Endodermal cell (in vitro differentiated cells): Measurements from ENCODE around the gene NOXA1. TPM values are rescaled to one million over a fixed set of nuclear protein-coding genes. Genes with fewer than 3 reads are reported as not detected.

Experiments
- DNase-seq: peaks from one replicate; pipeline ENCODE4 v3.0.0-alpha.2; 2017
- H3K27ac ChIP-seq: 2 replicates; pipeline ENCODE4 v1.5.1; 2013; ENCODE audit warnings: mild to moderate bottlenecking, low read depth, low read length, moderate library complexity
- H3K27me3 ChIP-seq: 2 replicates; pipeline ENCODE4 v1.6.1; 2013; ENCODE audit warnings: mild to moderate bottlenecking, low read length, moderate library complexity; ENCODE audit not compliant: insufficient read depth, control insufficient read depth, poor library complexity, severe bottlenecking
- H3K36me3 ChIP-seq: 2 replicates; pipeline ENCODE4 v1.7.0; 2013; ENCODE audit warnings: mild to moderate bottlenecking, low read length, moderate library complexity; ENCODE audit not compliant: control insufficient read depth, insufficient read depth
- H3K4me1 ChIP-seq: one replicate; pipeline ENCODE4 v1.7.0; 2013; ENCODE audit warnings: low read length; ENCODE audit not compliant: control insufficient read depth, insufficient read depth
- H3K4me3 ChIP-seq: 2 replicates; pipeline ENCODE4 v1.5.1; 2013; ENCODE audit warnings: mild to moderate bottlenecking, low read length, moderate library complexity
- H3K9ac ChIP-seq: 2 replicates; pipeline ENCODE4 v1.6.1; 2013; ENCODE audit warnings: mild to moderate bottlenecking, low read length, moderate library complexity; ENCODE audit not compliant: poor library complexity, severe bottlenecking; ENCODE audit errors: extremely low read depth
- H3K9me3 ChIP-seq: 2 replicates; pipeline ENCODE4 v1.6.1; 2013; ENCODE audit warnings: mild to moderate bottlenecking, low read length, moderate library complexity; ENCODE audit not compliant: control insufficient read depth
- H3K27ac Mint-ChIP-seq: 2 replicates; pipeline ENCODE4 v1.8.0; 2020; ENCODE audit warnings: mixed read lengths
- H3K27me3 Mint-ChIP-seq: 2 replicates; pipeline ENCODE4 v1.8.0; 2021; ENCODE audit warnings: mild to moderate bottlenecking, mixed read lengths; ENCODE audit not compliant: insufficient read depth
- H3K36me3 Mint-ChIP-seq: 2 replicates; pipeline ENCODE4 v1.8.0; 2020; ENCODE audit warnings: low read depth, mixed read lengths
- H3K4me1 Mint-ChIP-seq: 2 replicates; pipeline ENCODE4 v1.8.0; 2020; ENCODE audit warnings: mixed read lengths
- H3K4me3 Mint-ChIP-seq: 2 replicates; pipeline ENCODE4 v1.8.0; 2020; ENCODE audit warnings: mild to moderate bottlenecking, moderate library complexity, mixed read lengths
- H3K9me3 Mint-ChIP-seq: 2 replicates; pipeline ENCODE4 v1.8.0; 2020; ENCODE audit warnings: mild to moderate bottlenecking, mixed read lengths
- WGBS, 2 experiments: methylation state at CpG; one replicate each; pipeline versions ENCODE4 v1.1.5 to v1.1.7; 2013; ENCODE audit warnings: missing lambda C conversion rate in 2 of 2, mixed read lengths in 1 of 2; ENCODE audit not compliant: insufficient coverage in 1 of 2, insufficient read length in 1 of 2; 5-methylcytosine and 5-hydroxymethylcytosine counted together
- total RNA-seq, 2 donors: library from RNA; stranded (reverse); fragmentation: NEBNext Ultra II Directional in 1 of 2; extraction: Animal tissue kit (Norgen Biotek cat#: 25700) in 1 of 2; gene quantifications; 2 replicates in 1 of 2; 3 replicates in 1 of 2; pipeline ENCODE4 v1.2.1, GENCODE V29; 2021
- TF ChIP-seq, protein P1 (sequence below): fragments of 200-600 bp; sonication (generic); conservative IDR thresholded peaks from 2 replicates; pipeline ENCODE4 v1.5.0; 2021; ENCODE audit warnings: antibody characterized with exemption, mild to moderate bottlenecking

The NOXA1 gene
- total RNA-seq, 2 donors from 2014 or later = 5.0 to 5.9 TPM

DNA sequence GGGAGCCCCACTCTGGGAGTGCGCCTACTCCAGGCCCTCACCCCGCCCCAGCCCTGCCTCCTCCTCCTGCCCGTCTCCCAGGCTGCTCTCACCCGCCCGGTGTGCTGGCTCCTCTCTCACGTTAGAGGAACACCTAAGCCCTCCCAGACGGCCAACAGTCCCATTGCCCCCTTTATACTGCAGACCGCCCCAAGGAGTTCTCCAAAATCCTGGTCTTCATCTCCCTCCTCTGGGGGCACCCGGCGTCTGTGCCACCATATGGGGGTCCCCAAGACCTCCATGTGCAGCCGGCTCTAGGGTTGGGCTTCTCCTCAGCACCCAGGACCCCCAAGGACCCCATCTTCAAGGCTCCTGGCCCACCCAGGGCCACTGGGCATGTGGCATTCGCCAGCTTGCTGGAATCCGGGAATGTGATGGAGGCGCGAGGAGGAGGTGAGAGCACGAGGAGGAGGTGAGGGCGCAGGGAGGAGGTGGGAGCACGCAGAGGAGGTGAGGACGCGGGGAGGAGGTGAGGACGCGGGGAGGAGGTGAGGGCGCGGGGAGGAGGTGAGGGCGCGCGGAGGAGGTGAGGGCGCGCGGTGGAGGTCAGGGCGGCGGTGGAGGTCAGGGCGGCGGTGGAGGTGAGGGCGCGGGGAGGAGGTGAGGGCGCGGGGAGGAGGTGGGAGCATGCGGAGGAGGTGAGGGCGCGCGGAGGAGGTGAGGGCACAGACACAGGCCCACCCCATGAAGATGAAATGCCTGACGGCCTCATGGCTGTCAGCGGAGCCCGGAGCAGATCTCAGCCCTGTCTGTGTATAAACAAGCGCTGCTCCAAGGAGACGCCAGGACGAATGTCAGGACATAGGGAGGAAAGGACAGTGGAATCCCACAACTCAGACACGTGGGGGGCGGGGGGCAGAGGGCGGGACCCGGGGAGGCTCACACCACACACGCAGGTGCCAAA, 41.4 kb upstream of the NOXA1 start:
- peak; percentile 52 for DNase-seq
- no peak overlapping the region for H3K27ac Mint-ChIP-seq
- Histone ChIP-seq H3K4me3 (no peak overlapping the region), H3K4me1 (peaks cover 4% of the 10 kb centered on the region), H3K27me3 (no peaks in the 10 kb centered on the region), H3K9ac (no peak overlapping the region), H3K36me3 (no peaks in the 10 kb centered on the region), H3K27ac (no peak overlapping the region), H3K9me3 (no peaks in the 10 kb centered on the region)
- TF ChIP-seq, protein P1, sequence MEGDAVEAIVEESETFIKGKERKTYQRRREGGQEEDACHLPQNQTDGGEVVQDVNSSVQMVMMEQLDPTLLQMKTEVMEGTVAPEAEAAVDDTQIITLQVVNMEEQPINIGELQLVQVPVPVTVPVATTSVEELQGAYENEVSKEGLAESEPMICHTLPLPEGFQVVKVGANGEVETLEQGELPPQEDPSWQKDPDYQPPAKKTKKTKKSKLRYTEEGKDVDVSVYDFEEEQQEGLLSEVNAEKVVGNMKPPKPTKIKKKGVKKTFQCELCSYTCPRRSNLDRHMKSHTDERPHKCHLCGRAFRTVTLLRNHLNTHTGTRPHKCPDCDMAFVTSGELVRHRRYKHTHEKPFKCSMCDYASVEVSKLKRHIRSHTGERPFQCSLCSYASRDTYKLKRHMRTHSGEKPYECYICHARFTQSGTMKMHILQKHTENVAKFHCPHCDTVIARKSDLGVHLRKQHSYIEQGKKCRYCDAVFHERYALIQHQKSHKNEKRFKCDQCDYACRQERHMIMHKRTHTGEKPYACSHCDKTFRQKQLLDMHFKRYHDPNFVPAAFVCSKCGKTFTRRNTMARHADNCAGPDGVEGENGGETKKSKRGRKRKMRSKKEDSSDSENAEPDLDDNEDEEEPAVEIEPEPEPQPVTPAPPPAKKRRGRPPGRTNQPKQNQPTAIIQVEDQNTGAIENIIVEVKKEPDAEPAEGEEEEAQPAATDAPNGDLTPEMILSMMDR = no peak
- H3K9me3 Mint-ChIP-seq = no peaks in the 10 kb centered on the region
- H3K4me3 Mint-ChIP-seq = no peak overlapping the region
- H3K36me3 Mint-ChIP-seq = no peaks in the 10 kb centered on the region
- H3K27me3 Mint-ChIP-seq = peaks cover 13% of the 10 kb centered on the region
- peaks cover 6% of the 10 kb centered on the region for H3K4me1 Mint-ChIP-seq
- WGBS, 2 experiments = 90 to 91% methylated on average over 31 to 53 of the region's 53 CpGs

DNA sequence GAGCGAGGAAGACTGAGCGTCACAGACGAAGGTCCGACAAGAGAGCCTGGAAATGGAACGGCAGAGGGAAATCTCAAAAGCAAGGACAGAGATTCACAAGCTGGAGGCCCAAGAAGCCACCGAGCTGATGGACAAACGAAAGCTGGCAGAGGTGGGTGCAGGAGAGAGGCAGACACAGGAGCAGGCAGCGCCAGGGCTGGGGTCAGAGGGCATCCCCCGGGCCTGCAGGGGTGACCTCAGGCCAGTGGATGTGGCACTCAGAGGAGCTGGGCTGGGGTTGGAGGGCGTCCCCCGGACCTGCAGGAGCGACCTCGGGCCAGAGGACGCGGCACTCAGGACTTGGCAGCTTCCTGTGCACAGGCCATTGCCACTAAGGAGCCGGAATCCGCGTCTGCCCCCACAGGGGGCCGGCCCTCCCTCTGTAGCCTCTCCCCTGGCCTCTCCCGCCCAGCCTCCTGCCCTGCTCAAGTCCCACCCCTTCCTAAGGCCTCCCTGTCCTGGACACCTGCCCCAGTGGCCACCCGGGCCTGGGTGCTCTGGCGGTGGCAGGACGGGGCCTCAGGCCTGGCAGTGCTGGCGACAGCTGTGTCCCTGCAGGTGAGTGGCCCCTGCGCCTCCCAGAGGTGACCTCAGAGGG, 40.6 kb upstream of the NOXA1 start:
- WGBS, 2 experiments = 85 to 88% methylated on average over 20 to 25 of the region's 25 CpGs
- Histone ChIP-seq H3K27me3 (no peaks in the 10 kb centered on the region), H3K9ac (no peak overlapping the region), H3K4me3 (no peak overlapping the region), H3K36me3 (no peaks in the 10 kb centered on the region), H3K4me1 (peaks cover 4% of the 10 kb centered on the region), H3K27ac (no peak overlapping the region), H3K9me3 (no peaks in the 10 kb centered on the region)
- TF ChIP-seq, protein P1 = no peak
- Mint-ChIP-seq H3K9me3 (no peaks in the 10 kb centered on the region), H3K27me3 (peaks cover 6% of the 10 kb centered on the region), H3K36me3 (no peaks in the 10 kb centered on the region), H3K4me1 (peaks cover 6% of the 10 kb centered on the region), H3K4me3 (no peak overlapping the region), H3K27ac (no peak overlapping the region)
- DNase-seq = peak; percentile 85

- H3K9me3 Mint-ChIP-seq = no peaks in the 10 kb centered on the region
These were observed 40.0 kb upstream of the NOXA1 start for GRCh38 chr9:137383081-137383783.

More at GRCh38 chr9:137383081-137383783, 40.0 kb upstream of the NOXA1 start:
- Mint-ChIP-seq H3K27ac (no peak overlapping the region), H3K27me3 (peaks cover 4% of the 10 kb centered on the region), H3K36me3 (no peaks in the 10 kb centered on the region), H3K4me1 (peaks cover 6% of the 10 kb centered on the region), H3K4me3 (no peak overlapping the region)
- Histone ChIP-seq H3K4me3 (no peak overlapping the region), H3K9me3 (no peaks in the 10 kb centered on the region), H3K36me3 (no peaks in the 10 kb centered on the region), H3K4me1 (peaks cover 4% of the 10 kb centered on the region), H3K9ac (no peak overlapping the region), H3K27me3 (no peaks in the 10 kb centered on the region), H3K27ac (no peak overlapping the region)
- WGBS, 2 experiments = 88 to 94% methylated on average over 13 to 27 of the region's 27 CpGs
- TF ChIP-seq, protein P1 = no peak
- DNase-seq = peak; percentile 42
